Sigmoid colon (tissue), 7 donors: ENCODE measurements around the gene IGF2R. TPM values are rescaled to one million over a fixed set of nuclear protein-coding genes. Genes with fewer than 3 reads are reported as not detected.

Source experiments
- DNase-seq: peaks from one replicate; pipeline ENCODE4 v3.0.0-alpha.2; 2019
- H3K27ac ChIP-seq, 4 donors: fragments of 200-600 bp; sonication (generic); one replicate each; pipeline ENCODE4 v1.5.1; 2016 to 2019; ENCODE audit warnings: mild to moderate bottlenecking in 1 of 4
- H3K27me3 ChIP-seq, 3 donors: fragments of 200-600 bp; sonication (generic); one replicate each; pipeline ENCODE4 v1.5.1; 2019; ENCODE audit warnings: mild to moderate bottlenecking in 1 of 3
- H3K36me3 ChIP-seq, 4 donors: fragments of 200-600 bp; sonication (generic); one replicate each; pipeline ENCODE4 v1.5.1; 2016 to 2019
- H3K4me1 ChIP-seq, 4 donors: fragments of 200-600 bp; sonication (generic); one replicate each; pipeline ENCODE4 v1.5.1; 2017 to 2019
- H3K4me3 ChIP-seq, 4 donors: fragments of 200-600 bp; sonication (generic); one replicate each; pipeline ENCODE4 v1.5.1; 2017 to 2019; ENCODE audit warnings: mild to moderate bottlenecking in 2 of 4, moderate library complexity in 1 of 4
- H3K9me3 ChIP-seq, 4 donors: fragments of 200-600 bp in 3 of 4; sonication (generic) in 3 of 4; one replicate each; pipeline versions ENCODE4 v1.5.1 to v1.6.1; 2013 to 2019
- CTCF ChIP-seq, 4 experiments: fragments of 450-650 bp in 3 of 4; fragments of 200-600 bp in 1 of 4; IDR thresholded peaks; one replicate each; pipeline ENCODE4 v1.5.1; 2016 to 2019; ENCODE audit warnings: antibody characterized with exemption in 4 of 4, mild to moderate bottlenecking in 3 of 4, moderate library complexity in 2 of 4
- EP300 ChIP-seq, 4 donors: sonication (generic); formaldehyde crosslinking; IDR thresholded peaks; one replicate each; pipeline ENCODE4 v1.6.1; 2017; ENCODE audit warnings: antibody characterized with exemption in 4 of 4
- POLR2A ChIP-seq, 2 donors: fragments of 450-650 bp; IDR thresholded peaks; one replicate each; pipeline ENCODE4 v1.6.1; 2016; ENCODE audit warnings: antibody characterized with exemption in 2 of 2, mild to moderate bottlenecking in 2 of 2, moderate library complexity in 2 of 2
- POLR2AphosphoS5 ChIP-seq, 4 donors: sonication (generic); formaldehyde crosslinking; IDR thresholded peaks; one replicate each; pipeline ENCODE4 v1.6.1; 2017; ENCODE audit warnings: antibody characterized with exemption in 4 of 4
- WGBS, 2 donors: extraction: QIAGEN DNeasy Blood & Tissue Kit; methylation state at CpG; one replicate each; pipeline ENCODE4 v1.1.7; 2013; 5-methylcytosine and 5-hydroxymethylcytosine counted together
- intact Hi-C: fragments of 100-400 bp; cut with DNase I; formaldehyde crosslinking; loops from one replicate; pipeline ENCODE4 v1.15.1; 2023
- polyA plus RNA-seq, 3 donors: library from polyadenylated mRNA; stranded (reverse); fragments of 200-250 nt; gene quantifications; one replicate each; pipeline ENCODE4 v1.2.3, GENCODE V29; 2013
- total RNA-seq, 4 donors: library from RNA; depleted of rRNA; stranded (reverse); fragments of >200 nt; gene quantifications; one replicate each; pipeline ENCODE4 v1.1.0, GENCODE V29; 2016
- donor health status: healthy with polysubstance abuse.
- donor health status: Bipolar disorder and iron deficiency.
- donor health status: healthy.

The IGF2R gene
- total and polyA plus RNA-seq, 7 donors, result 3.6 to 80.9 (median 41.3) TPM

GRCh38 chr6:160073272-160073671, 104.4 kb downstream of the IGF2R start:
- WGBS, 2 donors, result 90 to 92% methylated on average over 9 of the region's 9 CpGs
- H3K9me3 ChIP-seq, result no peaks in the 10 kb centered on the region
- intact Hi-C loops, result no loop called here
- no peak overlapping the region for H3K27ac ChIP-seq
- TF ChIP-seq CTCF (IDR thresholded peaks at IDR 0.05), result no peak
- TF ChIP-seq EP300 (IDR thresholded peaks at IDR 0.05), result no peak
- TF ChIP-seq POLR2A (IDR thresholded peaks at IDR 0.05), result no peak
- no peak for TF ChIP-seq POLR2AphosphoS5 (IDR thresholded peaks at IDR 0.05)
- H3K4me1 ChIP-seq, result no peaks in the 10 kb centered on the region
- no peak overlapping the region for H3K4me3 ChIP-seq
- H3K36me3 ChIP-seq, result peaks cover 43 to 100% (median 62%) of the 10 kb centered on the region in 4 donors
- H3K27me3 ChIP-seq, result no peaks in the 10 kb centered on the region
- no peak for DNase-seq

GRCh38 chr6:160076009-160076408, 107.1 kb downstream of the IGF2R start:
- H3K4me1 ChIP-seq, result no peaks in the 10 kb centered on the region
- TF ChIP-seq EP300 (IDR thresholded peaks at IDR 0.05), result no peak
- no peak for TF ChIP-seq POLR2AphosphoS5 (IDR thresholded peaks at IDR 0.05)
- no peak for TF ChIP-seq CTCF (IDR thresholded peaks at IDR 0.05)
- TF ChIP-seq POLR2A (IDR thresholded peaks at IDR 0.05), result no peak
- intact Hi-C loops, result no loop called here
- no peak for DNase-seq
- no peak overlapping the region for H3K4me3 ChIP-seq
- H3K27ac ChIP-seq, result no peak overlapping the region
- peaks cover 55 to 100% (median 58%) of the 10 kb centered on the region in 4 donors for H3K36me3 ChIP-seq
- 91 to 94% methylated on average over 5 of the region's 5 CpGs for WGBS, 2 donors
- H3K27me3 ChIP-seq, result no peaks in the 10 kb centered on the region
- no peaks in the 10 kb centered on the region for H3K9me3 ChIP-seq

- 83 to 90% methylated on average over 5 of the region's 5 CpGs for WGBS, 2 donors
- H3K4me1 ChIP-seq, result no peaks in the 10 kb centered on the region
- DNase-seq, result no peak
- no peak overlapping the region for H3K27ac ChIP-seq
- no peaks in the 10 kb centered on the region for H3K27me3 ChIP-seq
- peaks cover 45 to 100% (median 55%) of the 10 kb centered on the region in 4 donors for H3K36me3 ChIP-seq
- no peak for TF ChIP-seq CTCF (IDR thresholded peaks at IDR 0.05)
- no peak for TF ChIP-seq POLR2AphosphoS5 (IDR thresholded peaks at IDR 0.05)
- TF ChIP-seq EP300 (IDR thresholded peaks at IDR 0.05), result no peak
- TF ChIP-seq POLR2A (IDR thresholded peaks at IDR 0.05), result no peak
- no peaks in the 10 kb centered on the region for H3K9me3 ChIP-seq
- intact Hi-C loops, result no loop called here
- no peak overlapping the region for H3K4me3 ChIP-seq
Measured at GRCh38 chr6:160077024-160077423, 108.1 kb downstream of the IGF2R start.

GRCh38 chr6:160077526-160077925, 108.6 kb downstream of the IGF2R start:
- DNase-seq, result no peak
- intact Hi-C loops, result no loop called here
- H3K36me3 ChIP-seq, result peaks cover 40 to 100% (median 50%) of the 10 kb centered on the region in 4 donors
- H3K9me3 ChIP-seq, result no peaks in the 10 kb centered on the region
- H3K27ac ChIP-seq, result no peak overlapping the region
- H3K27me3 ChIP-seq, result no peaks in the 10 kb centered on the region
- no peak overlapping the region for H3K4me3 ChIP-seq
- no peaks in the 10 kb centered on the region for H3K4me1 ChIP-seq
- TF ChIP-seq EP300 (IDR thresholded peaks at IDR 0.05), result no peak
- WGBS, 2 donors, result 77 to 80% methylated on average over 2 of the region's 2 CpGs

- Histone ChIP-seq H3K27me3 (no peaks in the 10 kb centered on the region), H3K27ac (no peak overlapping the region), H3K4me3 (no peak overlapping the region), H3K4me1 (no peaks in the 10 kb centered on the region), H3K36me3 (peaks cover 28 to 100% (median 45%) of the 10 kb centered on the region in 4 donors), H3K9me3 (no peaks in the 10 kb centered on the region)
- 97% methylated on average over 23 of the region's 23 CpGs for WGBS, 2 donors
- intact Hi-C loops, result no loop called here
- DNase-seq, result no peak
- TF ChIP-seq POLR2A (IDR thresholded peaks at IDR 0.05), result no peak
- TF ChIP-seq CTCF (IDR thresholded peaks at IDR 0.05), result no peak
- no peak for TF ChIP-seq EP300 (IDR thresholded peaks at IDR 0.05)
- TF ChIP-seq POLR2AphosphoS5 (IDR thresholded peaks at IDR 0.05), result no peak
Measured at GRCh38 chr6:160078883-160079685, 110.2 kb downstream of the IGF2R start.
